K562 (cell line): ENCODE data around the gene APOLD1.

Experiments used
- BRCA1 ChIP-seq, 2 experiments: fragments of 450-650 bp in 1 of 2; sonication (generic) in 1 of 2; formaldehyde crosslinking in 1 of 2; IDR thresholded peaks; 2 replicates each; pipeline versions ENCODE4 v1.5.0 to v1.6.1; 2017 to 2020; ENCODE audit warnings: mild to moderate bottlenecking in 1 of 2, missing genetic modification reagents in 1 of 2
- CBFB ChIP-seq: sonication (generic); formaldehyde crosslinking; IDR thresholded peaks from 2 replicates; pipeline ENCODE4 v1.4.0; 2020; ENCODE audit warnings: mild to moderate bottlenecking, missing genetic modification reagents
- DPF2 ChIP-seq: fragments of 450-650 bp; IDR thresholded peaks from 2 replicates; pipeline ENCODE4 v1.6.1; 2016
- EP300 ChIP-seq: IDR thresholded peaks from 2 replicates; pipeline ENCODE4 v1.6.1; 2012; ENCODE audit warnings: low read length, improper control_type of control experiment
- MAZ ChIP-seq, 2 experiments: fragments of 450-650 bp in 1 of 2; sonication (generic) in 1 of 2; formaldehyde crosslinking; IDR thresholded peaks in 1 of 2; conservative IDR thresholded peaks in 1 of 2; 2 replicates each; pipeline versions ENCODE4 v1.4.0 to v1.5.0; 2020; ENCODE audit warnings: mild to moderate bottlenecking in 1 of 2, missing genetic modification reagents in 1 of 2
- NCOR1 ChIP-seq: fragments of 450-650 bp; IDR thresholded peaks from 2 replicates; pipeline ENCODE4 v1.6.1; 2016; ENCODE audit warnings: mild to moderate bottlenecking, moderate library complexity
- PCBP1 ChIP-seq: fragments of 200-400 bp; formaldehyde crosslinking; IDR thresholded peaks from 2 replicates; pipeline ENCODE4 v1.6.1; 2018; ENCODE audit warnings: mild to moderate bottlenecking, low read depth, low read length; ENCODE audit not compliant: poor library complexity, severe bottlenecking
- POLR2A ChIP-seq: fragments of 450-650 bp; conservative IDR thresholded peaks from 2 replicates; pipeline ENCODE4 v1.6.1; 2016
- POLR2AphosphoS2 ChIP-seq: IDR thresholded peaks from 2 replicates; pipeline ENCODE4 v1.6.1; 2012; ENCODE audit warnings: low read length, improper control_type of control experiment
- POLR2AphosphoS5 ChIP-seq: IDR thresholded peaks from 2 replicates; pipeline ENCODE4 v1.6.1; 2011; ENCODE audit warnings: mild to moderate bottlenecking, low read depth, low read length, moderate library complexity; ENCODE audit not compliant: control insufficient read depth, insufficient read depth
- SNAPC5 ChIP-seq: fragments of 250-450 bp; sonication (Bioruptor Pico); IDR thresholded peaks from 2 replicates; pipeline ENCODE4 v1.8.0; 2021; ENCODE audit warnings: moderate library complexity, mild to moderate bottlenecking, inconsistent platforms
- ZNF263 ChIP-seq: sonication (generic); formaldehyde crosslinking; IDR thresholded peaks from 2 replicates; pipeline ENCODE4 v1.8.0; 2022; ENCODE audit warnings: mild to moderate bottlenecking, missing genetic modification reagents, borderline replicate concordance
- ZNF589 ChIP-seq: fragments of 200-800 bp; sonication (Bioruptor generic); IDR thresholded peaks from 2 replicates; pipeline ENCODE4 v1.6.1; 2016; ENCODE audit warnings: low read depth, missing genetic modification characterization, missing compliant biosample characterization
- TF ChIP-seq, protein P1 (sequence below), 3 experiments: IDR thresholded peaks in 2 of 3; conservative IDR thresholded peaks in 1 of 3; 2 replicates each; pipeline ENCODE4 v1.5.1; 2011 to 2012; ENCODE audit warnings: low read length in 3 of 3, mild to moderate bottlenecking in 3 of 3, control low read depth in 2 of 3, improper control_type of control experiment in 1 of 3, inconsistent platforms in 1 of 3, low read depth in 1 of 3, mixed read lengths in 1 of 3, moderate library complexity in 1 of 3; ENCODE audit not compliant: insufficient read depth in 2 of 3

DNA sequence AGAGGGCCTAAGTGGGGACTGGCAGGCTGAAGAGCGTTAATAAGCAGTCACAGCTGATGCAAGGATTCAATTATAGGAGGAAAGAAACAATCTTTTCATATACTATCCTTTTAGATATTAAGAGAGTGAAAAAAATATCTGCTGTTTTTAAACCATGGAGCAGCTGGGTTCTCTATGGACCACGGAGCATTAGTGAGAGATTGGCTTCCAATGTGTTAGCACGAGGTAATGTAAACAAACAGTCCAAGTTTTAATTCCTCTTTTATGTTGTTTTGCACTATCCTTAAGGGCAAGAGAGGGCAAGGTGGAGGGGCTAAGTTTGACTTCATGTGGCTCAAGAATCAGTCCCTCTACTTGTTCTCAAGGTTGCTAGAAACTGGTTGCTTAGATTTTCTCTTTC is 37.4 kb upstream of the APOLD1 start:
- TF ChIP-seq ZNF263 = no peak
- TF ChIP-seq POLR2AphosphoS5 = no peak
- TF ChIP-seq, protein P1, sequence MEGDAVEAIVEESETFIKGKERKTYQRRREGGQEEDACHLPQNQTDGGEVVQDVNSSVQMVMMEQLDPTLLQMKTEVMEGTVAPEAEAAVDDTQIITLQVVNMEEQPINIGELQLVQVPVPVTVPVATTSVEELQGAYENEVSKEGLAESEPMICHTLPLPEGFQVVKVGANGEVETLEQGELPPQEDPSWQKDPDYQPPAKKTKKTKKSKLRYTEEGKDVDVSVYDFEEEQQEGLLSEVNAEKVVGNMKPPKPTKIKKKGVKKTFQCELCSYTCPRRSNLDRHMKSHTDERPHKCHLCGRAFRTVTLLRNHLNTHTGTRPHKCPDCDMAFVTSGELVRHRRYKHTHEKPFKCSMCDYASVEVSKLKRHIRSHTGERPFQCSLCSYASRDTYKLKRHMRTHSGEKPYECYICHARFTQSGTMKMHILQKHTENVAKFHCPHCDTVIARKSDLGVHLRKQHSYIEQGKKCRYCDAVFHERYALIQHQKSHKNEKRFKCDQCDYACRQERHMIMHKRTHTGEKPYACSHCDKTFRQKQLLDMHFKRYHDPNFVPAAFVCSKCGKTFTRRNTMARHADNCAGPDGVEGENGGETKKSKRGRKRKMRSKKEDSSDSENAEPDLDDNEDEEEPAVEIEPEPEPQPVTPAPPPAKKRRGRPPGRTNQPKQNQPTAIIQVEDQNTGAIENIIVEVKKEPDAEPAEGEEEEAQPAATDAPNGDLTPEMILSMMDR (IDR thresholded peaks at IDR 0.05 in 2 of 3, conservative IDR thresholded peaks at IDR 0.05 in 1 of 3; ENCODE audit: insufficient read depth in 2 of 3, low read depth in 1 of 3, low read length in 3 of 3) = no peak
- TF ChIP-seq EP300 = no peak
- no peak for TF ChIP-seq BRCA1 (IDR thresholded peaks at IDR 0.05)
- TF ChIP-seq BRCA1 (CRISPR knock-in tag; IDR thresholded peaks at IDR 0.05) = no peak
- no peak for TF ChIP-seq SNAPC5 (CRISPR knock-in tag)
- TF ChIP-seq DPF2 = no peak
- no peak for TF ChIP-seq POLR2A
- TF ChIP-seq POLR2AphosphoS2 = no peak
- no peak for TF ChIP-seq NCOR1
- TF ChIP-seq CBFB (CRISPR knock-in tag) = no peak
- TF ChIP-seq PCBP1 = no peak
- TF ChIP-seq ZNF589 (CRISPR knock-in tag) = no peak
- no peak for TF ChIP-seq MAZ (CRISPR knock-in tag; conservative IDR thresholded peaks at IDR 0.05 in 1 of 2, IDR thresholded peaks at IDR 0.05 in 1 of 2)
